Liver (tissue), 3 donors: ENCODE data around the gene DUOXA2.

Source experiments
- RAD21 ChIP-seq, 2 donors: IDR thresholded peaks; 2 replicates each; pipeline ENCODE4 v1.6.1; 2016; ENCODE audit warnings: antibody characterized with exemption in 2 of 2, mild to moderate bottlenecking in 2 of 2
- TF ChIP-seq, protein P1 (sequence below): fragments of 150-350 bp; IDR thresholded peaks from 2 replicates; pipeline ENCODE4 v1.5.1; 2017; ENCODE audit warnings: improper control_type of control experiment, low read depth, low read length; ENCODE audit not compliant: missing input control
- donor health status: healthy.
- donor health status: healthy.

DNA sequence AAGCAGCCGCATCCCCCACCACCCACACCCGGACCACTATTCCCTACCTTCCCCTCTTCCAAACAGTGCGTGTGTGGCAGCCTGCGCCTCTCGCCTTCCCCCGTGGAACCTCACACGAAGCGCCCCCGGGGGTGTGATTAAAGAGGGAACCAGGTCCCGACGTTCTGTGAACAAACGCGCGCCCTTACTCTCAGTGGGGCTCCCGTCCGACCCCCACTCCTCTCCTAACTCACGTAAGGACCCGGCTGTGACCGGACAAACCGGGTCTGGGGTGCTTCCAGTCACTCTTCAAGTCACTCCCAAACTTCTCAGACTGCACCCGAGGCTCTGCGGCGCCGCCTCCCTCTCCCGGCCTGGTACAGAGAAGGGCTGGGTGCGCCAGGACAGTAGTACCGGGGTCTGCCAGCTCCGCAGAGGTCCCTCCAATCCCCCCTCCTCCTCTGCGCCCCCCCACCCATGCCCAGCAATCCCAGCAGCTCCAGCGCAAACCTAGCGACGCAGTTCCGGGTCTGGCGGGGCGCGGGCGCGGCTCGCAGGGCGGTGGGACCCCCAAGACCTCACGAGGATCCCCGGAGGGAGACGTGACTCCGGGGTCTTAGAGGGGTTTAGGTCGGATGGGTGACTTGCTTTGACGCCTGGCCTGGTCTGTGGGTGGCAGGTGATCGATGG lies 15.0 kb downstream of the DUOXA2 start:
- TF ChIP-seq, protein P1, sequence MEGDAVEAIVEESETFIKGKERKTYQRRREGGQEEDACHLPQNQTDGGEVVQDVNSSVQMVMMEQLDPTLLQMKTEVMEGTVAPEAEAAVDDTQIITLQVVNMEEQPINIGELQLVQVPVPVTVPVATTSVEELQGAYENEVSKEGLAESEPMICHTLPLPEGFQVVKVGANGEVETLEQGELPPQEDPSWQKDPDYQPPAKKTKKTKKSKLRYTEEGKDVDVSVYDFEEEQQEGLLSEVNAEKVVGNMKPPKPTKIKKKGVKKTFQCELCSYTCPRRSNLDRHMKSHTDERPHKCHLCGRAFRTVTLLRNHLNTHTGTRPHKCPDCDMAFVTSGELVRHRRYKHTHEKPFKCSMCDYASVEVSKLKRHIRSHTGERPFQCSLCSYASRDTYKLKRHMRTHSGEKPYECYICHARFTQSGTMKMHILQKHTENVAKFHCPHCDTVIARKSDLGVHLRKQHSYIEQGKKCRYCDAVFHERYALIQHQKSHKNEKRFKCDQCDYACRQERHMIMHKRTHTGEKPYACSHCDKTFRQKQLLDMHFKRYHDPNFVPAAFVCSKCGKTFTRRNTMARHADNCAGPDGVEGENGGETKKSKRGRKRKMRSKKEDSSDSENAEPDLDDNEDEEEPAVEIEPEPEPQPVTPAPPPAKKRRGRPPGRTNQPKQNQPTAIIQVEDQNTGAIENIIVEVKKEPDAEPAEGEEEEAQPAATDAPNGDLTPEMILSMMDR, result no peak
- TF ChIP-seq RAD21 (IDR thresholded peaks at IDR 0.05), result no peak
